Stimulated activated CD8-positive, alpha-beta memory T cell treated with anti-CD3 and anti-CD28 coated beads, Interleukin-2, amount 100 ng/mL, for 1 hour (primary cell): ENCODE results near the gene DHH.
"Not testable (repeated sequence)": the region's sequence is repeated elsewhere in the genome, so short reads cannot be mapped to it uniquely, and the experiment has no call there.

Experiments
- DNase-seq, 2 donors: peaks; one replicate each; pipeline ENCODE4 v3.0.0-alpha.2; 2020; ENCODE audit warnings: low read depth in 2 of 2

Gene DHH

DNA sequence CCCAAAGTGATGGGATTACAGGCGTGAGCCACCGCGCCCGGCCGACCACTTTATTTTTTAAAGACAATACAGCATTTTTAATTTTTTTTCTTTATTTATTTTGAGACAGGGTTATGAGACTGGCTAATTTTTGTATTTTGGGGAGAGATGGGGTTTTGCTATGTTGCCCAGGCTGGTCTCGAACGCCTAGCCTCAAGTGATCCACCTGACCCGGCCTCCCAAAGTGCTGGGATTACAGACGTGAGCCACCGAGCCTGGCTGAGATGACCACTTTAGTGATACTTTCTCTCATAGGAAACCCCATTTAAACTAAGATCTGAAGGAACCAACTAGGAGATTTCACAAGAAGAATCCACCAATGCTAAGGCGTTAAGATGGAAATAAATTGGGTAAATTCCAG, 23.6 kb downstream of the DHH start:
- no peak for DNase-seq

DNA sequence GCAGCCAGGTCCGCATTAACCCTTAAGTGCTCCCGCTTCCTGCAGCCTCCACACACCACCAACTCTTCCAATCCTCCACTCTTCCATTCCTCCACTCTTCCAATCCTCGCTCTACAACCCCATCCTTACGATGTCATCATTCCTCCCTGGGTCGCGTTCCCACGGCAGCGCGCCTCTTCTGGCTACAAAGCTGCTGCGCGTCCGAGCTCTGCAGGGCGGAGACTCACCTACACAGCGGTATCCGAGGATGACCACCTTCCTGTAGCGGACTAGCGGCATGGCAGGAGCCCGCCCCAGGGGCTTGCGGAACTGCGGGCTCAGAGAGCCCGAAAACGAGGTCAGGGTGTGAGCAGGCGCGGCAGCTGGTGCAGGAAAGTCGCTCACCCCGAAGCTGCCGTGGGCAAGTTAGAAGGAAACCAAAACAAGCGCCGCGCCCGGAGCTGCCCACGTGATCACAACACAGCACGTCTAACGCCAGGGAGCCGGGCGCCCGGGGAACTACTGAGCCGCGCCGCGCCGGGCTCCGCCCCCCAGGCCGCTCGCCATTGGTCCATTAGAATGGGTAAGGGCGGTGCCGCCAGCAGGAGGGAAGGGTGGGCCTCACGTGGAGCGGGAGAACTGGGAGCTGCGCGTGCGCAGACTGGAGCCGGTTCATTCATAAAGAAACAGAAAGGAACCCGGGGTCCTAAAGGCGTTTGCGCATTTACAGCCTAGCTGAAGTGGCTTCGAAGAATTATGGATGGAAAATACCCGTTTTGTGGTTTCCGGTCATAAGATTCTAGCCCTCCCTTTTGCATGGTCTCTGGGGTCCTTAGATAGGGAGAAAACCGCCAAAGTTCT, 24.9 kb downstream of the DHH start, which contains the start of gene RHEBL1:
RHEBL1 (minus strand) TSS at position 473 of the 840 bp plus-strand sequence; CDS start at position 279, 194 bp downstream.
- peak; percentile 95 to 97 for DNase-seq

DNA sequence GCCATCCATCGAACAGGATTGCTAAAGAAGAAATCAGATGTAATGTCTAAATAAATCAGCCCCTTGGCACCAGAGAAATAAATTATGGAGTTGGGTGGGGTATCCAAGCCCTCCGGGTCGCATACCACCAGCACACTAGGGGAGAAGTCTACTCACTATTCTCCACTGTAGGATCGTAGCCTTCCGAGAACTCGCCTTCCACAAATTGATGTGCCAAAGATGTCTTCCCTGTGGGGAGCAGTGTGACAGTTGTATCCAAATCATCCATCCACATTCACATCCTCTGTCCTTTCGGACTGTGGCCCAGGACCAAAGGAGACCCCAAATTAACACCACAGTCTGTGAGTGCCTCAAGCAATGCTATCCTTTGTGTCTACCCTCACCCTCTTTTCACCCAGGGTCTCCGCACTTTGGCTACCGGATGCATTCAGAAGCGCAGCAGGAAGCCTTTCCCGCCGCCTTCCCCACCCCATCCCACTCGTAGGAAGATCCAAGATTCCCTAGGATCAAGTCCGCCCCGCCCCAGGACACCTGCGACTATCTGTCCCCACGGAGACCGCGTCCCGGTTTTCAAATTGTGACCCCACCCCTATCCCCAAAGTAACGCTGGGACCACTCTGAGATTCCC, 25.6 kb downstream of the DHH start:
- DNase-seq, result no peak

DNA sequence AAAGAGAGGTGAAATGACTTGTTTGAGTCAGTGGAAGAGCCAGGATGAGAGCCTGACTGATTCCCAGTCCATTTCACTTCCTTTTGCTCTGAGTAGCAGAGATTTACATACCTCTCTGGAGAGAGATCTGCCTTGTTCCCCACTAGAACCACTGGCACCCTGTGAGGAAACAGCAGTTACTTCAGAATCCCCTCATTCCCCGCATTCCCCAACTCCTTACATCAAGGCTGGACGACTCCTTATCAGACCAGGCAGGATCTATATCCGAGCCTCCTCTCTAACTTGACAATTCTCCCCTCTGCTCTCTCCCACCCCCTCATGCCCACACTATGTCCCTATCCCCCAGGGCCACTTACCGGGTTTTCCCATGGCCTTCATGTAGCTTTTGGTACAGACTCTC, 28.5 kb downstream of the DHH start:
- no peak for DNase-seq

DNA sequence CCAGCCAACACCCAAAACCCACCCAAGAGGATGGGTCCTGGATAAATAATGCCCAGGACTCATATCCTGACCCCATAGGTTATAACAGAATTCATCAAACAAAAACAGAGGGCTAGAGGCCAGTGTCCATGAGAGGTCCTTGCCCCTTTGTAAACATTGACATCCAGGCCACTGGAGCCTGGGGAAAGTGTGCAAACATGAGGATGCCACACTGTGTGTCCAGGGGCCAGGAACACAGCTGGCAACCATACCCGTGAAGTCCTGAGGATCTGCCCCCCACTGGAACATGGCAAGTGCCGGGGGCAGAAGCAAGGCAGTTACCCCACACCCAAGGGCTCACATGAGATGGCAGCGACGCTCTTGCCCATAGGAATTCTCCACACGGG, 29.8 kb downstream of the DHH start:
- DNase-seq, result no peak

DNA sequence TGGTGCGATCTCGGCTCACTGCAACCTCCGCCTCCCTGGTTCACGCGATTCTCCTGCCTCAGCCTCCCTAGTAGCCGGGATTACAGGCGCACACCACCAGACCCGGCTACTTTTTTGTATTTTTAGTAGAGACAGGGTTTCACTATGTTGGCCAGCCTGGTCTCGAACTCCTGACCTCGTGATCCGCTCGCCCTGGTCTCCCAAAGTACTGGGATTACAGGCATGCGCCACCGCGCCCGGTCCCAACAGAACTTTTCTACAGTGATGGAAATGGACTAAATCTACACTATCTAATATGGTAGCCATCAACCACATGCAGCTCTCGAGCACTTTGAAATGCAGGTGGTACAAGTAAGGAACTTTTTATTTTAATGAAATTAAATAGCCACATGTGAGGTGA, 32.7 kb downstream of the DHH start:
- not testable (repeated sequence) for DNase-seq

DNA sequence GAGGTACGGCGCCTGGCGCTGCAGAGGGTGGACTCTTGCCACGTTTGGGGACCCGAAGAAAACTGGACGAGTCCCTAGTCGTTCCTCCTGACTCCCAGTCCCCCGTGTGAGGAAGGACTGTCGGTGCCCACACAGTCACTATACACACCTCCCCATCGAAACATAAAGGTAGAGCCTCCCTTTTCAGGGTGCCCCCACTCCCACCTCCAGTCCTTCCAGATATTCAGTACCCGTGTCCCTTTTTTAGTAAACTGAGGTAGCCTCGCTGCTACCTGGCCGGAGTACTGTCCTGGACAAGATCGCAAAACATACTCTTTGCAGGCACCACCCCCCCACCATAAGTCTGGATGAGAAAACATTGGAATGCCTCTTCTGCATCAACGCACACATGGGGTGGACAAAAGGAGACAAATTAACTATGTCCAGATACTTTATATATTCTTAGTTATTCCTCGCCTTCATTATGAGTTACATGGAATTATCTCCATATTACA, 33.4 kb downstream of the DHH start:
- DNase-seq, result no peak

DNA sequence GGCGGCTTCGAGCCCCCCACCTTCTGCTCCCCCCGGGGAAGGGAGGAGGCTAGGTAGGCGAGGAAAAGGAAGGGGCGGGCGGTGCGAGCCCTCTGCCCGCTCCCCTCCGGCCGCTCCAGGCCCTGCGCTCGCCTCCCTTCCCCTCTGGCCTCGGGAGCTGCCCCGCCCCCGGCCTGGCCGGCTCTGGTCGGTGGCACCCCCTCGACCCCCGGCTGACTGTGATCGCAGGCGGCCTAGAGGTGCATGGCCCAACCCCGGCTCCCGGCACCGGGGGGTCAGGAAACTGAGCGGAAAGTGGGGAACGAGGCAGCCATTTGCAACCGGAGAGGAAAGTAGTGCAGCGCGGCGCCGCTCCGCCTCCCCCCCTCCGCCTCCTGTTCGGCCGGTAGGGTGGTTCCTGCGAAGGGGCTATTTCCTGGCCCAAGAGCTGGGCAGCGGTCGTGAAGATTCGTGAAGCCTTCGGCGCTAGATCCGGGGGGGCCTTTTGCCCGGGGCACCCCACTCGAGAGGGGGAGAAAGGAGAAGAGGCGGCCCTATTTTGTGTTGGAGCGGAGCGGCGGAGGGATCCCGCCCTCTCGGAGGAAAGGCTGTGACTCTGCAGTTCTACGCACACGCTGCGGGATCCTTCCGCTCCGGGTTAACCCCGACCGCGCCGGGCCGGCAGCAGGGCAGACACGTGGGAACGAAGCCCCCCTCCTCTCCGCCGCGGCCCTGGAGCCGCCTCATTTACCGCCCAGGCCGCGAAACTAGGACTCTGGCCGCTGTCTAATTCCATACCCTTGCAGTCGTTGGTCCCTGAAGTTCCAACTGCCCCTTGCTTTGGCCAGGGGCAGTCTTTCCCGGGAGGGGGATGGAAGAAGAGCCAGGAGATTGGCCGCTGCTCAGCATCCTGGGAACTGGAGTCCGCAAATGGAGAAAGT, 34.1 kb downstream of the DHH start, which contains the start of gene KMT2D:
KMT2D (minus strand) TSS at position 558 of the 920 bp plus-strand sequence. CDS start 5,470 bp downstream, outside the sequence.
- DNase-seq, result peak; percentile 66 to 80

DNA sequence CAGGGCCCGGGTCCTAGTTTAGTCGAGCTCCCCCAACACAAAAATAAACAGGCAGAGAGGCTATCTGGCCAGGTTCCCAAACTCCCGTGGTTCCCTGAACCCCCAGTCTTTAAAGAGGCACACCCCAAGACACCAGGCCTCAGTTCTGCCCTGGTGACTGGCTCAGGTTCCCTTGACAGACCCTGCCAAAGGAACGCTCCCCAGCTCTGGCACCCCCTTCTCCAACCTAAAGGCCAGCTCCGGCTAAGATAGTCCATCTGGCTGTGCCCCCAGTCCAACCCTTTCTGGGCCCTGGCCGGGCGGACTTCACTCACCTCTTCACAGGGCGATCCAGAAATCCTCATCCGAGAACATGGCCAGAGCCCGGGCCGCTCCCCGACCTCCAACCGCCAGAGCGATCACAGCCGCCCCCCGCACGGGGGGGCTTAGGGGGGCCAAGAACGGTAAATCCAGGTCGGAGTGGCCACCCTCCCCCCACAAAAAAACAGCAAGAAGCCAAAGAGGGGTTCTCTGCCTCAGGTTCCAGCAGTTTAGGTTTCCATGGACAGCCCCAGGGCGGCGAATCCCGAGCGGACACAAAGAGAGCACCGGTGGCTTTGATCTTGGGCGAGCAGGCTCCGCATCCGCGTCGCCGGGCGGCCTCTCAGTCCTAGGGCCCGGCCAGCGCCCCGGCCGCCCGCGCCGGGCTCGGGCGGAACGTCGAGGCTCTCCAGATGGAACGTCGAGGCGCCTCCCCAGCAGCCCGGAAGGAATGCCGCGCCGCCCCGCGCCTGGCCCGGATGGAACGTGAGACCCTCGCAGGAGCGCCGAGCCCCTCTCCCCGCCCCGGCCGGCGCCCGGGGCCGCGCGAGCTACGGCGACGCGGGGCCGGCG, 35.1 kb downstream of the DHH start:
- no peak for DNase-seq

DNA sequence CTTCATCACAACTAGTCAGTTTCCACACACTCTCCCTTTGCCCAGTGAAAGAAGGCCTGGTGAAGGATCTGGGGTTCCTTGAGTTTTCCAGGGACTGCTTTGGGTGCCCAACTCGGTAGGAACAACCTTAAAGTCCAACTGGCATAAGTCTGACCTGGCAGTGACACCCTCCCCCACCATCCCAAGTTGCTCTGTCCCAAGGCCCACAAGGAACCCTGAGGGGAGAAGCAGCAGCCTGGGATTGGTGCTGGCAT, 35.6 kb downstream of the DHH start:
- DNase-seq, result no peak

DNA sequence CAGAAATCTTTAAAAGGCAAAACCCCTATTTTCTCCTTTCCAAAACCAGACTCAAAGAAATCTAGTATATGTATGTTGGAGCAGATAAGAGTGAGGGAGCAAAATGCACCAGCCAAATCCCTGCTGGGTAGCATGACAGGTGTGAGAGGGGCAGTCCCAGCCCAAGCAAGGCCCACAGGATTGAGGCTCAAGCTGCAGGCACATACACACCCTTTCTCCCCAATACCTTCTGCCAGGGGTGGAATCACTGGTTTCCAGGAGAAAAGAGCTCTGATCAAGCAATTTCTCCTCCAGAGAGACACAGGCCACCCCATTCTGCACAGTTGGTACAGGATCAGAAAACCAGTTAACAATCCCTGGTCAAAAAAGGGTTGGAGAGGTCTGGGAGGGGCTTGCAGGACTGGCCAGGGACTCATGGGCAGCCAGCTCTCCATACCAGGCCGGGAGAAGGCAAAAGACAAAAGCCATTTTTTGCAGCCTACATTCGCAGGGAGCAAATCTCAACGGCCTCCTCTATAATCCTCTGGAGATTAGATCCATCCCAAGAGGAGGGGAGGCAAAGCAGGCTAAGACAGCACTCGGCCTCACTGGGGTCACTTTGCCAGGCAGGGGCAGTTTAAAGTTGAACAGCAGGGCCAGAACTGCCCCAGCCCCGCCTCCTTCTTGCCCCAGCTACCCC, 36.1 kb downstream of the DHH start:
- no peak for DNase-seq

DNA sequence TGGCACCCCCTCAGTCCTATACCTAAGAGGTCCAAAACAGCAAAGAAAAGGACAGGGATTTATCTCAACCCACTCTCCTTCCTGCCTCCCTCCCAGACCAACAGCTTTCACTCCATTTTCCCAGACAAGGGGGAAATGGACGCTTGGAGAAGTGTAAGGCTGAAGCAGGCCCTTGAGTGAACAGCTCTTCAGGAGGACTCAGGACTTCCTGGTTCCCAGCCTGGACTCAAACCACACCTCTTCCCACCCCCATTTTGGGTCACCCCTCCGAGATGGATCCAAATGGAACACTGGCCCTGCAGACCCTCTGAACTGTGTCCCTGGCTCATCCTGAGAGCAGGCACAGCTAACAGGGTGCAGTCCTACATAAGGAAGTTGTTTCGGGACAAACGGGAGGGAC, 36.7 kb downstream of the DHH start:
- DNase-seq, result no peak

DNA sequence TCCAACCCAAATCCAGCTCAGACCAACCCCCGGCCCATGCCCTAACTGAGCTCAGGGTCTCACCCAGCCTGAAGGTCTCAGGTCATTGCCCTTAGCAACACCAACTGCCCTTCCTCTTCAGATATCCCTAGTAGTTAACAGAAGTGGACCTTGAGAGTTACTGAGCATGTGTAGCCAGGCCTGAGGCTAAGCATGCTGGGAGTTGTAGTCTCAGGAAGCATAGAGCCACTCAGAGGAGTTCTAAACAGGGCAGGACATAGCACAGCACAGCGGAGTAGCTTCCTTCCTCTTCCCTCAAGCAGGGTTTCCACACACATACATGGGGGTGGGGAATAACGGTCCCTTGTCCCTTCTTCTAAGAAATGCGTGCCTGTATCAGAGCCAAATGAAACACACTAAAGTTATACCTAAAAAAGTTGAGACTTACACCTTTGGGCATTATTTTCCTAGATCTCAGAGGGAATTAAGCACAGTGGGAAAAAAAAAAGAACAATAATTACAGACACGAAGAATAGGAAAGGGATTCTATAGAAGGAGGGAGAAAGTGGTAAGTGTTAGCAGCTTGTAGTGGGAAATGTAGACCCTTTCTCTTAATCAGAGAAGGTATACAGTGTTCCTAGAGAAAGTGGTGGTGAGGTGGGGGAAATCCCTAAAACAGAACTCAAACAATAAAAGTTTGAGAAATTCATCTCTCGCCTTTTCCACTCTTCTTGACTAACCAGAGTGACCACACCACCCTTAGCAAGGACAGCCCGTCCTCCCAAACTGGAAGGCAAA, 38.4 kb downstream of the DHH start:
- no peak for DNase-seq

DNA sequence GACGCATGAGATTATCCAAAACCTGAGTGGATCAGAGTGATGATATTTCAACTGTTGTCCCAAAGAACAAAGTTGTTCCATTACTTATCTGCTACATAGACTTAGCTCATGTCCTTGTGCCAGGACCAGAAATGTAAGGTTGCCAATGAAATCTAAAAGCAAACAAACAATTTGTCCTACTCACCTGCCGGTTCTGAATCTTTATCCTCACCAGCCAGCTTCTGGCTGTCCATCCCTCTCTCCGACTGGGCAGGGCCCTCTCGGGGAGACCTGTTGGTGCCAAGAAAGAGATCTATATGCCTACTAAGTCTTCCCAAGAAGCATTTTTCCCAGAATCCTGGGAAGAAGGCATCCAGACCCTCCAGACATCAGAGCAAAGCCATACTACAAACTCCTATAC, 39.5 kb downstream of the DHH start:
- no peak for DNase-seq

DNA sequence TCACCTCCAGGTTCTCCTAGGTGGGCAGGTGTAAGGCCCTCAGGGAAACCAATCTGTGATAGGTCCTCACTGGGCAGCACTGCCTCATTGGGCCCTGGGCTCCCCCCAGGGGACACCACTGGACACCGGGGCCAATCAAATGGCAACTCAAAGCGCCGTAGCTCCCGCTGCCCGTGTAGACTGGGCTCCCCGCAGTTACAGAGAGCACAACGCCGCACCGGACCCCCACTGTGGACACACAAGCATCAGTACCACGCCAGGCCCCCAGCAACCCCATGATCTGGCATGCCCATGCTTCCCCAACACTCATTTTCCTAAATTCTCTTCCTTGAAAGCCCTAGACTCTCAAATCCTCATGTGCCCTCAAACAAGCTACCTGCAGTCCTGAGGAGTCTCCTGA, 40.1 kb downstream of the DHH start:
- DNase-seq, result no peak

DNA sequence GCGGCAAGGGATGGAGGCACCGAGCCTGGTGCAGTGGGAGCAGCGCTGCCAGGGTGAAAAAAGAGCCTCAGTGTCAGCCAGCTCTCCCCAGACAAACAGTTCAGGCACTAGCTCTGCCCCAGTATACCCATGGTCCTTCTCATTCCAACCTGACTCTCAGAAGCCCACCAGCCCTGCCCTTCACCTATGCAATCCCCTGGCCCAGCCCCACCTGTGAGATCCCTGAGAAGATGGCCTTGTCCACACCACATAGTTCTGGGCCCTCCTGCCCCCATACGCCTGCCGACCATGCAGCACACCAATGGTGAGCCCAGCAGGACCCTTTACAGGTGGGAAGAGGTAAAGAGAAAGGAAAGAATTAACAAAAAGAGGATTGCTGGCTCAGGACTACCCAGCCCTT, 40.5 kb downstream of the DHH start:
- no peak for DNase-seq

DNA sequence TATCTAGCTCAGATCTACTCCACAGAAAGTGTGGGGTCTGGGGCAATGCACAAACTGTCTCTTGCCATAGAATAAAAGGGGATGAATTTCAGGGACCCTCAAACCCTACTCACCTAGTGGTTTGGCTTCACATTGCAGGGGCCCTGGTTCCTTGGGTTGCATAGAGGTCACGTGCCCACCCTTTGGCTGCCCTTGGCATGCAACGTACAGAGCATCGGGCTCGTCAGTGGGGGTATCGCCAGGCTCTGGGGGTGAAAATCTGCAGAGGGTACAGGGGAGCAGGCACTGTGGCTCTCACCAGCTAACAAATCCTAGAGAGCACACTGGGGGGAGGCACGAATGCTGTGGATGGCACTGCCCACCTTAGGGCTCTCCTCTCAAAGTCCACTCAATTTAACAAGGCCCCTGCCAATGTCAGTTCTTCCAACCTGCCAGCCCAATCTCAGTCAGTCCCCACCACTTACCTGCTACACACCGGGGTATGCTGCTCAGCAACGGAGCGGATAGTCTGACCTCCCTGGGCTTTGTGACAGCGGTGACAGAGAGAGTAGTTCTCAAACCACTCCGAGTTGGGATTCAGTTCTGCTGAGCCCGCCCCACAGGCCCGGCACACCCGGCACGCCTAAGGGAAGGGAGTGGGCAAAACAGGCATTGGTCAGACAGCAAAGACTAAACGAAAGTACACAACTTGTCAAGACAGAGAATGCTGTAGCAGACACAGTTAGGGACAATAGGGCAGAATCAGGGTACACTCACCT, 42.0 kb downstream of the DHH start:
- no peak for DNase-seq

DNA sequence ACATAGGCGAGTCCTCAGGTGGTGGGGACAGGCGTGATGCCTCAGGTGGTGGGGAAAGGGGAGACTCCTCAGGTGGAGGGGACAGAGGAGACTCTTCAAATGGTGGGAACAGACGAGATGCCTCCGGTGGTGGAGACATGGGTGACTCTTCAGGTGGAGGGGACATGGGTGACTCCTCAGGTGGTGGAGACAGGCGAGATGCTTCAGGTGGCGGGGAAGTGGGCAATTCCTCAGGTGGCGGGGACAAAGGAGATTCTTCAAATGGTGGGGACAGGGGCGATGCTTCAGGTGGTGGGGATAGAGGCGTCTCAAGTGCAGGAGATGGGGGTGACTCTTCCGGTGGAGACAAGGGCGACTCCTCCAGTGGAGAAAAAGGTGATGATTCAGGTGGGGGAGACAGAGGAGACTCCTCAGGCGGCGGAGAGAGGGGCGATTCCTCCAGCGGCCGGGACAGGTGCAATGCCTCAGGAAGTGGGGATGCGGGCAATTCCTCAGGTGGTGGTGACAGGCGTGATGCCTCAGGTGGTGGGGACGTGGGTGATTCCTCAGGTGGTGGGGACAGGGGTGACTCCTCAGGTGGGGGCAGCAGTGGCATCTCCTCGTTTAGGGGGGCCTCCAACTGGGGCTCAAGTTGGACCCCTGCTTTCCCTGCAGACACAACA, 42.7 kb downstream of the DHH start:
- DNase-seq, result no peak

DNA sequence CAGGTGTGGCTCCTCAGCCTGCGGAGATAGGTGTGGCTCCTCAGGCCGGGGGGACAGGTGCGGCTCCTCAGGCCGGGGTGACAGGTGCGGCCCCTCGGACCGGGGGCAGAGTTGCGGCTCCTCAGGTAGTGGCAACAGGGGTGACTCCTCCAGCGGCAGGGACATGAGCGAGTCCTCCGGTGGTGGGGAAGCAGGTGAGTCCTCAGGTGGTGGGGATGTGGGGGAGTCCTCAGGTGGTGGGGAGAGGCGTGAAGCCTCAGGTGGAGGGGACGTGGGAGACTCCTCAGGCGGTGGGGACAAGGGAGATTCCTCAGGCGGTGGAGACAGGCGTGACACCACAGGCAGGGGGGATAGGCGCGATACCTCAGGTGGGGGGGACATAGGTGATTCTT, 43.2 kb downstream of the DHH start:
- no peak for DNase-seq
